Dendritic cell treated with granulocyte-macrophage colony-stimulating factor and Interleukin-4, amounts not matched to agents 40 ng/mL and 50 ng/mL, for 4 days (primary cell): ENCODE results near the gene VPS16.
A peak's percentile ranks its signal among the peaks of the same experiment; 100 is the strongest.
"Not testable (repeated sequence)": the region's sequence is repeated elsewhere in the genome, so short reads cannot be mapped to it uniquely, and the experiment has no call there.

Experiments used
- H3K27ac Mint-ChIP-seq: one replicate; pipeline ENCODE4 v1.8.0; 2022; ENCODE audit warnings: mild to moderate bottlenecking, mixed read lengths
- H3K27me3 Mint-ChIP-seq: one replicate; pipeline ENCODE4 v1.8.0; 2022; ENCODE audit warnings: mild to moderate bottlenecking, mixed read lengths
- H3K36me3 Mint-ChIP-seq: one replicate; pipeline ENCODE4 v1.8.0; 2022; ENCODE audit warnings: low read depth, mixed read lengths
- H3K4me1 Mint-ChIP-seq: one replicate; pipeline ENCODE4 v1.8.0; 2022; ENCODE audit warnings: low read depth, mixed read lengths
- H3K4me3 Mint-ChIP-seq: one replicate; pipeline ENCODE4 v1.8.0; 2022; ENCODE audit warnings: mild to moderate bottlenecking, moderate library complexity, mixed read lengths
- H3K9me3 Mint-ChIP-seq: one replicate; pipeline ENCODE4 v1.8.0; 2022; ENCODE audit warnings: mixed read lengths
- intact Hi-C: fragments of 100-400 bp; cut with micrococcal nuclease; formaldehyde crosslinking; loops from one replicate; pipeline ENCODE4 v1.15.0; 2022

VPS16 gene

DNA sequence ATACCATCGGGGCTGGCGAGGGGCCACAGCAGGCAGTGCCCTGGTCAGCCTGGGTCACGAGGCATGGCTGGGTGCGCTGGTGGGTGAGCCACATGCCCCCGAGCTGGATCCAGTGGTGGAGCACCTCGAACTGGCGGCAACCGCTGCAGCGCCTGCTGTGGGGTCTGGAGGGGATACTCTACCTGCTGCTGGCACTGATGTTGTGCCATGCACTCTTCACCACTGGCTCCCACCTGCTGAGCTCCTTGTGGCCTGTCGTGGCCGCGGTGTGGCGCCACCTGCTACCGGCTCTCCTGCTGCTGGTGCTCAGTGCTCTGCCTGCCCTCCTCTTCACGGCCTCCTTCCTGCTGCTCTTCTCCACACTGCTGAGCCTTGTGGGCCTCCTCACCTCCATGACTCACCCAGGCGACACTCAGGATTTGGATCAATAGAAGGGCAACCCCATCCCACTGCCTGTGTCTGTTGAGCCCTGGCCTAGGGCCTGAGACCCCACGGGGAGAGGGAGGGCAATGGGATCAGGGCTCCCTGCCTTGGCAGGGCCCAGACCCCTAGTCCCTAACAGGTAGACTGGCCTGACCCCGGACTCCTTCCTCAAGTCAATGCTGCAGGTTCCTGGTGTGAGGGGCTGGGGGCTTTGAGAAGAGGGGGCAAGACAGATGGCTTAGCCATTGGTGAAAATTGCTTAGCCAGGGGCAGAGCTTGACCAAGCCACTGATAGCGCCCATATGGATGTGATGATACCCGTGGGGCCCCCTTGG, 23.8 kb upstream of the VPS16 start:
- intact Hi-C loops, result no loop called here
- H3K36me3 Mint-ChIP-seq, result no peaks in the 10 kb centered on the region
- H3K27ac Mint-ChIP-seq, result no peak overlapping the region
- H3K4me1 Mint-ChIP-seq, result peaks cover 15% of the 10 kb centered on the region
- peaks cover 8% of the 10 kb centered on the region for H3K9me3 Mint-ChIP-seq
- no peak overlapping the region for H3K4me3 Mint-ChIP-seq
- peaks cover 52% of the 10 kb centered on the region for H3K27me3 Mint-ChIP-seq

DNA sequence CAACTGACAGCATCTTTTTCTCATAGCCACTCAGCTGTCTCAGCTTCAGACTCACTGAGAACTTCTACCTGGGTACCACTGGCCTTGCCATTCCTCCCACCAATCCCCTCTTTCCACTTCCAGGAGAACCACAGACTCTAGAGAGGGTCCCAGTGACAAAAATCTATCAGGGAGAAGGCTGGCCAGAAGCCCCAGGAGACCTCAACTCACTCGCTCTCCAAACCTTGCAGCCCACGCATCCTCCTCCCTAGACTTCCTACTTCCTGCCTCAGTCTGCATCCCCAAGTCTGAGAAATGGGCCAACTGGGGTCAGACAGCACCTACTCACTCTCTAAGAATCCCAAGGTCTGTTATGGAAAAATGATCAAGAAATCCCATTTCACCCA, 23.2 kb upstream of the VPS16 start:
- H3K9me3 Mint-ChIP-seq, result peaks cover 3% of the 10 kb centered on the region
- intact Hi-C loops, result no loop called here
- no peak overlapping the region for H3K27ac Mint-ChIP-seq
- H3K36me3 Mint-ChIP-seq, result no peaks in the 10 kb centered on the region
- no peak overlapping the region for H3K4me3 Mint-ChIP-seq
- peaks cover 58% of the 10 kb centered on the region for H3K27me3 Mint-ChIP-seq
- H3K4me1 Mint-ChIP-seq, result peaks cover 18% of the 10 kb centered on the region

DNA sequence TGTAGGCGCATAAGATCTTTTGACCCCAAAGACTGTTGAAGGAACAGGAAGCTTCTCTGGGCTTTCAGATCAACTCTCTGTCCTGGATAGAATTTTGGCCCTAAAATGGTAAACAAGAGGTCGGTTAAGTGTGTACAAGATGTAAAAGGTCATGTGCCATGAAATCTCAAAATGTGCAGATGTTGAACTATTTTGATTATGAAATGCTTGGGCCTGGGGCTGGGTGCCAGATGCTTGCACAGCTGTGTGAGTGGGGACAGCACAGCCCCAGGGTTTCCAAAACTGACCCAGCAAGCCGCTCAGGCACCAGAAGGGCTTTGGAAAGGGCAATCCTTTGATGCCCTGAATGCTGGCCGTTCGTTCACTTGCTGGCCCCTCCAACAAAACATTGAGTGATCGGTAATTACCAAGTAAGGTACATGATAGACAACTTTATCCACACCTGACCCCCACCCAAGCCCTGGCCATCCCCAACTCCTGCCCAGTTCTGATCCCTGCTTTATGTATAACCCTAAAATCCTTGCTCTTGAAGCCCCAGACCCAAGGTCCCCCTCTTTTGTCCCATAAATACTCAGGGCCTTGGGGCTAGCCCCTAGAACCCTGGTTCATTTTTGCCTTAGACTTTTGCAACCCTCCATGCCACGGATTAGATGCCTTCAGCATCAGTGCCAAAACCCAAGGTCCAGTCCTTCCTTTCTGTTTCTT, 22.5 kb upstream of the VPS16 start:
- Mint-ChIP-seq H3K4me1 (peaks cover 18% of the 10 kb centered on the region), H3K27me3 (peaks cover 57% of the 10 kb centered on the region), H3K4me3 (no peak overlapping the region), H3K27ac (no peak overlapping the region), H3K36me3 (no peaks in the 10 kb centered on the region), H3K9me3 (no peaks in the 10 kb centered on the region)
- intact Hi-C loops, result no loop called here

DNA sequence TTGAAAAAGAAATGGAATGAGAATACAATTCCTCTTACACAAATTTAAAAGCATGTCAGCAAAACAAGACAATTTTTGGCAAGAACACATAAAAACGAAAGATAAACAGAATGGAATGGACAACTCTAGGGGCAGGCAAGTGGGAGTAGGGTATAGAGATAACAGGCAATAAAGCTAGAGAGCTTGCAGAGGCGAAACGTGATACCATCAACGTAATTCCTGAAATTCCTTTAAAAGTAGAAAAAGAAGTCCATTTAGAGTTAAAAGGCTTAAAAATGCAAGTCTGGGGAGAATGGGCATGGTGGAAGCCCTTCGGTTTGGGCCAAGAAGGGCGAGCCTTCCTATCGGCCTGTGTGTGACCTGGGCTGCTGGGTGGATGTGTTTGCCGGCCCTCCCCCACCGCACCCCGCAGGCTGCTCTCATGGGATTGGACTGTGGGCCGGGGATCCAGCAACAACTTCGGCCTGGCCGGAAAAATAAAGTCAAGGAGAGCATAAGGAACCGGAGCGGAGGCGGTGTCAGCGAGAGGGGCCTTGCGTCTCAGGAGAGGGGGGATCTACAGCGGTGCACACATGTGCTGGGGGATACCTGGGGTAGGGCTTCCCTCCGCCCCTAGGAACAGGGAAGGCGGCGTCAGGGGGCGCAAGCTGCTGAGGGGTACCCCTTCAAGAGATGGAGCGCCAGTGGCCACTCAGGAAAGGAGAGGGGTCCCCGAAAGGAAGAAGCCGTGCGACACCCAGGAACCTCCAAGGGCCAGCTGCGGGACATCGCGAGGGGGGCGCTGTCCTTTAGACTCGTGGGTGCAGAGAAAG, 20.3 kb upstream of the VPS16 start:
- intact Hi-C loops, result no loop called here
- Mint-ChIP-seq H3K4me3 (no peak overlapping the region), H3K27me3 (peaks cover 47% of the 10 kb centered on the region), H3K36me3 (no peaks in the 10 kb centered on the region), H3K4me1 (peaks cover 9% of the 10 kb centered on the region), H3K27ac (no peak overlapping the region), H3K9me3 (no peaks in the 10 kb centered on the region)

DNA sequence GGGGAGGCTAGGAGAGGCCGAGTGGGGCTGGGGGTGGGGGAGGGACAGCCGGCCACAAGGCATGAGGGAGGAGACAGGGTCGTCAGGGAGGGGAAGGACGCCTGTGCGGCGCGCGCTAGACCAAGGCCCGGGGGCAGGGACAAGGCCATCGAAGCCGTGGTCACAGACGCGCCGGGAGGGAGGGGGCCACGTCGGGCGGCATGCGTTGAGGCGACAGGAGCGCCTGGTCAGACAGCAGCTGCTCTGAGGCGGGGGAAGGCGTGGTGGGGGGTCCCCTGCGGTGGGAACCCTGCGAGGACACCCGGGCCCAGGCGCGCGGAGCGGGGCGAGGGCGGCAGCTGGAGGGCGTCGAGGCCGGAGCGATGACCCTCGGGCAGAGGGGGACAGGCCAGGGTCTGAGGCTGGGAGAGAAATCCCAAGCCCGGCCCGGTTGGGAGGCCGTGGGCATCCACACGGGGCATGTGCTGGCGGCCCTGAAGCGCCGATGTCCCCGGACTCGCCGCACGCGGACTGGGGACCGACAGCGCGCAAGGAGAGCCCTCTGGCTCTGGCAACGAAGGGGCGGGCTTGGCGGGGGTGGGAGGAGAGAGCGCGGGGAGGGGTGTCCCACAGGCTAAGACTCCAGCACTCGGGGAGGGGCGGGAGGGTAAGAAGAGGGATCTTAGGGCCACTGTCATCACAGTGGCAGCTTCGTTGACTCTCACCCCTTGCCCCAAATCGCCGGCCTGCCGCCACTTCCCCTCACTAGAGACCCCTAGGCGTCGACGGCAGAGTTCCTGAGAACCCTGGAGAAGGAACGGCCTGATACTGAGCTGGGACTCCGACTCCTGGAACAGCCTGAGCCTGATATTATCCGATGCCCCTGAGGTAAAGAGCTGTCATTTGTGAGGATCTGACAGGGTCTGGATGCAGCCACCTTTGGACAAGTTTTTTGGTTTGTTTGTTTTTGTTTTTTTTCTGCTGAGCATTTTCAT, 19.4 kb upstream of the VPS16 start:
- intact Hi-C loops, result no loop called here
- no peaks in the 10 kb centered on the region for H3K36me3 Mint-ChIP-seq
- H3K4me3 Mint-ChIP-seq, result no peak overlapping the region
- no peak overlapping the region for H3K27ac Mint-ChIP-seq
- H3K9me3 Mint-ChIP-seq, result no peaks in the 10 kb centered on the region
- H3K4me1 Mint-ChIP-seq, result peaks cover 9% of the 10 kb centered on the region
- H3K27me3 Mint-ChIP-seq, result peaks cover 53% of the 10 kb centered on the region

DNA sequence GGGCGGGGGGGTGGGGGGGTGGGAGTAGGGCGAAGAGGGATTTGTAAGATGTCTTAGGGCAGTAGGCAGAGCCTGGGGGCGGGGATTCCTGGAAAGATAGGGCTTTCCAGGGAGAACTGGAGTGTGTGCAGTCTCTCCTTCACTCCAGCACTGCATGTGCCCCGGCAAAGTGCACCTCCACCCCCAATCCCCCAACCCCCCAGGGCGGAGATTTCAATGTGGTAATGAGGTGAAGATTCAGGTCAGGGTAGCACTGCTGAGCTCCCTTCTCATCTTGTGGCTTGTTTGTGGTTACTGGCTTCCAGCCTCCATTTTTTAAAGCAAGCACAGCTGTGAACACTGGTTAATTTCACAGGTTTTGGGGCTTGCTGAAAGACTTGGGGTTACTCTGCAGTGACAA, 18.5 kb upstream of the VPS16 start:
- peaks cover 58% of the 10 kb centered on the region for H3K27me3 Mint-ChIP-seq
- no peak overlapping the region for H3K27ac Mint-ChIP-seq
- no peaks in the 10 kb centered on the region for H3K36me3 Mint-ChIP-seq

DNA sequence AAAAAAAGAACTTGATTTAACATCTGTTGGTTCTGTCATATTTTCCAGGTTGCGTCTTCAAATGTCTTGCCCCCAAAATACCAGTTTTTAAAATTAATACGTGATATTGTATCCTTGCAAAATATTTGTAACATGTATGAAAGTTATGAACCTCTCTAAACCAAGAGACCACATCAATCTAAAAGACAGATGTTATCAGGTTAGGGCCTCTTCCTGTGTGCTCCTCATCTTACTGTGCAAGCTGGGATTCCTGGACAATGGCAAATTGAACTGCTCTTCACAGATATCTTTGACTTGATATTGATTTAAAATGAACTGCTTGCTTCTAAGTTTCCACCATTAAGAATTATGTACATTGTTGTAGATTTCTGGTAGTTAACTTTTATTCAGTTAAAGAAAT, 14.8 kb upstream of the VPS16 start:
- H3K27ac Mint-ChIP-seq, result no peak overlapping the region

More for the DNA sequence above, 18.5 kb upstream of the VPS16 start:
- Mint-ChIP-seq H3K4me1 (peaks cover 13% of the 10 kb centered on the region), H3K4me3 (no peak overlapping the region), H3K9me3 (no peaks in the 10 kb centered on the region)
- intact Hi-C loops, result no loop called here

DNA sequence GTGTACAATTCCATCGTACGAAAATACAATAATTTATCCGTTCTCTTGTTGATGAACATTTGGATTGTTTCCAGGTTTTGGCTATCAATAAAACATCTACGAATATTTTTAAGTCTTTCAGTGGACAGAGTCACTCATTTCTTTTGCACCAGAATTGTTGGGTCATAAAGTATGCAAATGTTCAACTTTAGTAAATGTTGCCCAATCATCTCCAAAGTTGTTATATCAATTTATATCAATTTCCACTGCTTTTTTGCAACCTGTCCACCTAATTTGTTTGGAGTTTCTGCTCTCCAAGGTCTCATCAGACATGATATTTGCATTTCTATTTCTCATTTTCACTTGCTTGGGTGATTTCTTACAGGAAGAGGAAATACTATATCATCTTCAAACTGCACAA, 13.9 kb upstream of the VPS16 start:
- H3K4me1 Mint-ChIP-seq, result peaks cover 9% of the 10 kb centered on the region
- H3K27me3 Mint-ChIP-seq, result peaks cover 44% of the 10 kb centered on the region
- no peak overlapping the region for H3K4me3 Mint-ChIP-seq
- H3K9me3 Mint-ChIP-seq, result no peaks in the 10 kb centered on the region
- no peaks in the 10 kb centered on the region for H3K36me3 Mint-ChIP-seq
- intact Hi-C loops, result no loop called here
- no peak overlapping the region for H3K27ac Mint-ChIP-seq

More for the DNA sequence above, 14.8 kb upstream of the VPS16 start:
- H3K9me3 Mint-ChIP-seq, result no peaks in the 10 kb centered on the region
- intact Hi-C loops, result no loop called here
- H3K4me1 Mint-ChIP-seq, result peaks cover 13% of the 10 kb centered on the region
- H3K4me3 Mint-ChIP-seq, result no peak overlapping the region
- H3K36me3 Mint-ChIP-seq, result no peaks in the 10 kb centered on the region
- peaks cover 53% of the 10 kb centered on the region for H3K27me3 Mint-ChIP-seq

DNA sequence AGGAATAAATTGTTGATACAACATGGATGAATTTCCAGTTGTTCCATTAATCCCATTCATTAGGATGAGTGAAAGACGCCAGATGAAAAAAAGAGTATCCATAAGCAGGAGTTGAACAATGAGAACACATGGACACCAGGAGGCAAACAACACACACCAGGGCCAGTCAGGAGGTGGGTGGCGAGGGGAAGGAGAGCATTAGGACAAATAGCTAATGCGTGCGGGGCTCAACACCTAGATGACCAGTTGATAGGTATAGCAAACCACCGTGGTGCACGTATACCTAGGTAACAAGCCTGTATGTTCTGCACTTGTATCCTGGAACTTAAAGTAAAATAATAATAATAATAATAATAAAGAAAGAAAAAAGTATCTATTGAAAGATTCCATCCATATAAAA, 11.2 kb upstream of the VPS16 start:
- Mint-ChIP-seq H3K4me1 (peaks cover 18% of the 10 kb centered on the region), H3K36me3 (peaks cover 1% of the 10 kb centered on the region), H3K27ac (no peak overlapping the region), H3K9me3 (no peaks in the 10 kb centered on the region), H3K4me3 (no peak overlapping the region), H3K27me3 (peaks cover 37% of the 10 kb centered on the region)
- intact Hi-C loops, result no loop called here

DNA sequence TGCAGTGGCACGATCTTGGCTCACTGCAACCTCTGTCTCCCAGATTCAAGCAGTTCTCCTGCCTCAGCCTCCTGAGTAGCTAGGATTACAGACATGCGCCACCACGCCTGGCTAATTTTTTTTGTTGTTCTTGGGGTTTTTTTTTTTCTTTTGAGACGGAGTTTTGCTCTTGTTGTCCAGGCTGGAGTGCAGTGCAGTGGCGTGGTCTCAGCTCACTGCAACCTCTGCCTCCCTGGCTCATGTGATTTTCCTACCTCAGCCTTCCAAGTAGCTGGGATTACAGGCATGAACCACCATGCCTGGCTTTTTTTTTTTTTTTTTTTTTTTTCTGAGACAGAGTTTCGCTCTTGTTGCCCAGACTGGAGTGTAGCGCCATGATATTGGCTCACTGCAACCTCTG, 9.3 kb upstream of the VPS16 start:
- H3K4me1 Mint-ChIP-seq, result peaks cover 36% of the 10 kb centered on the region
- H3K27ac Mint-ChIP-seq, result peak overlapping the region; percentile 83
- H3K9me3 Mint-ChIP-seq, H3K4me3 Mint-ChIP-seq: not testable (repeated sequence)
- H3K27me3 Mint-ChIP-seq, result peaks cover 31% of the 10 kb centered on the region
- intact Hi-C loops, result loop anchor here (5.0 kb wide), 1 partner anchor 54 kb away; no protein-coding TSS in a partner anchor
- peaks cover 18% of the 10 kb centered on the region for H3K36me3 Mint-ChIP-seq

DNA sequence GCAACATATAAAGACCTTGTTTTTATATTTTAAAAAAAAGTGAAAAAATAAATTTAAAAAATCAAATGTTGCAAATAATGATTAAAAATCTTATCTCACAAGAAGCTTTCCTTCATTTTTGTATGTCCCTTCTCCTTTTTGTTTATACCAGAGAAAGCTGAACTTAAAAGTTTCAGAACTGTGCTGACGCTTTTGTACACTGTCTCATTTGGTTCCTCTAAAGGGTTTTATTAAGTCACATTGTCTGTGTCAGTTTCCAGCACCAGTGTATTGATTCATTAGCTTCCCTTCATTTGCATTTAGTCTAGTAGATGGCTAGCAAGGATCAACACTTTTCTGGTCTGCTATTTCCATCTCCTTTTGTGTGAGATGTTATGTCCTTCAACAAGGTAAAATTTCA, 6.8 kb upstream of the VPS16 start:
- intact Hi-C loops, result loop anchor here (5.0 kb wide), 1 partner anchor 56 kb away; no protein-coding TSS in a partner anchor
- no peaks in the 10 kb centered on the region for H3K9me3 Mint-ChIP-seq
- peak overlapping the region; percentile 77 for H3K27ac Mint-ChIP-seq
- peaks cover 51% of the 10 kb centered on the region for H3K4me1 Mint-ChIP-seq
- peaks cover 44% of the 10 kb centered on the region for H3K36me3 Mint-ChIP-seq
- peaks cover 11% of the 10 kb centered on the region for H3K27me3 Mint-ChIP-seq
- no peak overlapping the region for H3K4me3 Mint-ChIP-seq

DNA sequence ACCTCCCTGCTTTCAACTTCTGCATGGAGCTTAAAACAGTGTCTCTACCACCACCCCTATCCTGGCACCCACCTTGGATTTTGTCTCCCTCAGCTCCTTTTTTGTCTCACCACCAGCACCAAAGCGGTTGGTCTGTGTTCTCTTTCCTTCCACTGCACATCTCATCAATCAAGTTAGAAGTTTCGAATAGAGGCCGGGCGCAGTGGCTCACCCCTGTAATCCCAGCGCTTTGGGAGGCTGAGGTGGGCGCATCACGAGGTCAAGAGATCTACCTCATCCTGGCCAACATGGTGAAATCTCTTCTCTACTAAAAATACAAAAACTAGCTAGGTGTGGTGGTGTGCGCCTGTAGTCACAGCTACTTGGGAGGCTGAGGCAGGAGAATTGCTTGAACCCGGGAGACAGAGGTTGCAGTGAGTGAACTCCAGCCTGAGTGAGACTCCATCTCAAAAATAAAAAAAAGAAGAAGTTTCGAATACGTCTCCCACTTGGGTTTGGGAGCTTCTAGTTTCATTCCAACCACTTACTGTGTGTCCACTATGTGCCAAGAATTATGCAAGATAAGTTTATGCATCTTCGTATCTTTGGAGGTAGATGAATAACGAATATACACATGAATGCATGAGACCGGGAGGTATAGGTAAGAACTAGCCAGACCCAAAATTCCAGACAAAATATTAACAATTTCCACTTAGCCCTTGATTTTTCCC, 6.0 kb upstream of the VPS16 start:
- Mint-ChIP-seq H3K4me3 (no peak overlapping the region), H3K36me3 (peaks cover 52% of the 10 kb centered on the region), H3K27me3 (peaks cover 8% of the 10 kb centered on the region), H3K9me3 (no peaks in the 10 kb centered on the region), H3K27ac (peak overlapping the region; percentile 77), H3K4me1 (peaks cover 59% of the 10 kb centered on the region)
- intact Hi-C loops, result loop anchor here (5.0 kb wide), 1 partner anchor 57 kb away; no protein-coding TSS in a partner anchor
